Activated T-helper 17 cell treated with anti-CD3 and anti-CD28 coated beads, Interleukin-2, amount 50 U/mL, for 72 hours (primary cell): ENCODE data around the gene CEBPA. TPM values are rescaled to one million over a fixed set of nuclear protein-coding genes. Genes with fewer than 3 reads are reported as not detected.
"Not testable (repeated sequence)": the region's sequence is repeated elsewhere in the genome, so short reads cannot be mapped to it uniquely, and the experiment has no call there.

Source experiments
- ATAC-seq: fragments of 150-1000 bp; cut with Tn5 transposase; replicated peaks from 2 replicates; pipeline ENCODE4 v1.10.0; 2021; ENCODE audit warnings: mild to moderate bottlenecking, moderate library complexity
- H3K27ac Mint-ChIP-seq: one replicate; pipeline ENCODE4 v1.8.0; 2022; ENCODE audit warnings: mixed read lengths
- H3K27me3 Mint-ChIP-seq: one replicate; pipeline ENCODE4 v1.8.0; 2022; ENCODE audit warnings: mixed read lengths
- H3K36me3 Mint-ChIP-seq: one replicate; pipeline ENCODE4 v1.8.0; 2022; ENCODE audit warnings: low read depth, mild to moderate bottlenecking, mixed read lengths
- H3K4me1 Mint-ChIP-seq: one replicate; pipeline ENCODE4 v1.8.0; 2022; ENCODE audit warnings: mixed read lengths
- H3K4me3 Mint-ChIP-seq: one replicate; pipeline ENCODE4 v1.8.0; 2022; ENCODE audit warnings: mild to moderate bottlenecking, mixed read lengths
- H3K9me3 Mint-ChIP-seq: one replicate; pipeline ENCODE4 v1.8.0; 2022; ENCODE audit warnings: mixed read lengths
- total RNA-seq, 2 donors: library from RNA; stranded (reverse); gene quantifications; one replicate each; pipeline ENCODE4 v1.2.3, GENCODE V29; 2022

The CEBPA gene
- total RNA-seq, 2 donors from 2014 or later: 0.21 to 0.26 TPM

GRCh38 chr19:33300009-33300893, 2.1 kb downstream of the CEBPA start:
- Mint-ChIP-seq H3K9me3 (no peaks in the 10 kb centered on the region), H3K4me3 (no peak overlapping the region), H3K27ac (no peak overlapping the region), H3K27me3 (peaks cover 15% of the 10 kb centered on the region), H3K36me3 (no peaks in the 10 kb centered on the region), H3K4me1 (no peaks in the 10 kb centered on the region)
- ATAC-seq: no peak

- Mint-ChIP-seq H3K27me3 (peaks cover 11% of the 10 kb centered on the region), H3K36me3 (no peaks in the 10 kb centered on the region)
Measured at GRCh38 chr19:33299051-33299688, 3.2 kb downstream of the CEBPA start.

GRCh38 chr19:33298146-33298911, 4.0 kb downstream of the CEBPA start:
- no peak for ATAC-seq
- no peaks in the 10 kb centered on the region for H3K4me1 Mint-ChIP-seq
- H3K36me3 Mint-ChIP-seq: no peaks in the 10 kb centered on the region
- no peaks in the 10 kb centered on the region for H3K9me3 Mint-ChIP-seq
- H3K4me3 Mint-ChIP-seq: no peak overlapping the region
- peaks cover 14% of the 10 kb centered on the region for H3K27me3 Mint-ChIP-seq
- H3K27ac Mint-ChIP-seq: no peak overlapping the region

More at GRCh38 chr19:33299051-33299688, 3.2 kb downstream of the CEBPA start:
- no peak for ATAC-seq
- H3K27ac Mint-ChIP-seq: no peak overlapping the region
- no peaks in the 10 kb centered on the region for H3K9me3 Mint-ChIP-seq
- no peak overlapping the region for H3K4me3 Mint-ChIP-seq
- H3K4me1 Mint-ChIP-seq: no peaks in the 10 kb centered on the region

- H3K27me3 Mint-ChIP-seq: peaks cover 14% of the 10 kb centered on the region
- no peaks in the 10 kb centered on the region for H3K4me1 Mint-ChIP-seq
- H3K36me3 Mint-ChIP-seq: no peaks in the 10 kb centered on the region
- ATAC-seq: no peak
- no peak overlapping the region for H3K27ac Mint-ChIP-seq
- no peak overlapping the region for H3K4me3 Mint-ChIP-seq
- H3K9me3 Mint-ChIP-seq: no peaks in the 10 kb centered on the region
Measured at GRCh38 chr19:33297401-33298145, 4.8 kb downstream of the CEBPA start.

GRCh38 chr19:33296488-33296971, 5.8 kb downstream of the CEBPA start:
- Mint-ChIP-seq H3K27ac (no peak overlapping the region), H3K9me3 (no peaks in the 10 kb centered on the region), H3K36me3 (no peaks in the 10 kb centered on the region), H3K4me3 (no peak overlapping the region), H3K27me3 (peaks cover 14% of the 10 kb centered on the region), H3K4me1 (no peaks in the 10 kb centered on the region)
- ATAC-seq: no peak

- Mint-ChIP-seq H3K27ac (no peak overlapping the region), H3K9me3 (no peaks in the 10 kb centered on the region), H3K4me3 (no peak overlapping the region), H3K4me1 (no peaks in the 10 kb centered on the region), H3K36me3 (no peaks in the 10 kb centered on the region), H3K27me3 (peaks cover 14% of the 10 kb centered on the region)
- no peak for ATAC-seq
Measured at GRCh38 chr19:33295621-33296487, 6.5 kb downstream of the CEBPA start.

GRCh38 chr19:33295046-33295445, 7.3 kb downstream of the CEBPA start:
- H3K27ac Mint-ChIP-seq, ATAC-seq, H3K4me3 Mint-ChIP-seq, H3K4me1 Mint-ChIP-seq, H3K9me3 Mint-ChIP-seq, H3K36me3 Mint-ChIP-seq: not testable (repeated sequence)
- H3K27me3 Mint-ChIP-seq: peaks cover 12% of the 10 kb centered on the region

GRCh38 chr19:33294058-33294798, 8.1 kb downstream of the CEBPA start:
- Mint-ChIP-seq H3K4me1 (no peaks in the 10 kb centered on the region), H3K27me3 (peaks cover 8% of the 10 kb centered on the region), H3K36me3 (no peaks in the 10 kb centered on the region), H3K4me3 (no peak overlapping the region), H3K9me3 (peaks cover under 1% of the 10 kb centered on the region), H3K27ac (no peak overlapping the region)
- ATAC-seq: no peak

- H3K4me3 Mint-ChIP-seq: no peak overlapping the region
- no peaks in the 10 kb centered on the region for H3K36me3 Mint-ChIP-seq
- ATAC-seq: no peak
- H3K9me3 Mint-ChIP-seq: peaks cover 6% of the 10 kb centered on the region
- peaks cover 6% of the 10 kb centered on the region for H3K27me3 Mint-ChIP-seq
- no peaks in the 10 kb centered on the region for H3K4me1 Mint-ChIP-seq
- no peak overlapping the region for H3K27ac Mint-ChIP-seq
Measured at GRCh38 chr19:33293255-33294057, 8.9 kb downstream of the CEBPA start.

- peaks cover 6% of the 10 kb centered on the region for H3K27me3 Mint-ChIP-seq
- no peaks in the 10 kb centered on the region for H3K36me3 Mint-ChIP-seq
- H3K9me3 Mint-ChIP-seq: peaks cover 11% of the 10 kb centered on the region
- H3K4me3 Mint-ChIP-seq: no peak overlapping the region
- H3K27ac Mint-ChIP-seq: no peak overlapping the region
- no peak for ATAC-seq
- no peaks in the 10 kb centered on the region for H3K4me1 Mint-ChIP-seq
Measured at GRCh38 chr19:33292595-33293254, 9.6 kb downstream of the CEBPA start.

GRCh38 chr19:33291623-33292534, 10.5 kb downstream of the CEBPA start:
- ATAC-seq: no peak
- Mint-ChIP-seq H3K36me3 (no peaks in the 10 kb centered on the region), H3K4me3 (no peak overlapping the region), H3K9me3 (peaks cover 11% of the 10 kb centered on the region), H3K27me3 (peaks cover 3% of the 10 kb centered on the region), H3K4me1 (peaks cover 1% of the 10 kb centered on the region), H3K27ac (no peak overlapping the region)
